Measurements from ENCODE around the gene TMEM183A. TPM values are rescaled to one million over a fixed set of nuclear protein-coding genes. Genes with fewer than 3 reads are reported as not detected.

The TMEM183A gene, protein sequence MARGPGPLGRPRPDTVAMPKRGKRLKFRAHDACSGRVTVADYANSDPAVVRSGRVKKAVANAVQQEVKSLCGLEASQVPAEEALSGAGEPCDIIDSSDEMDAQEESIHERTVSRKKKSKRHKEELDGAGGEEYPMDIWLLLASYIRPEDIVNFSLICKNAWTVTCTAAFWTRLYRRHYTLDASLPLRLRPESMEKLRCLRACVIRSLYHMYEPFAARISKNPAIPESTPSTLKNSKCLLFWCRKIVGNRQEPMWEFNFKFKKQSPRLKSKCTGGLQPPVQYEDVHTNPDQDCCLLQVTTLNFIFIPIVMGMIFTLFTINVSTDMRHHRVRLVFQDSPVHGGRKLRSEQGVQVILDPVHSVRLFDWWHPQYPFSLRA
- 100 to 1,000 TPM in 1 of 4 donors, 10 to 100 TPM in 3; 79.3 to 119 (median 90.0) TPM for total RNA-seq

DNA sequence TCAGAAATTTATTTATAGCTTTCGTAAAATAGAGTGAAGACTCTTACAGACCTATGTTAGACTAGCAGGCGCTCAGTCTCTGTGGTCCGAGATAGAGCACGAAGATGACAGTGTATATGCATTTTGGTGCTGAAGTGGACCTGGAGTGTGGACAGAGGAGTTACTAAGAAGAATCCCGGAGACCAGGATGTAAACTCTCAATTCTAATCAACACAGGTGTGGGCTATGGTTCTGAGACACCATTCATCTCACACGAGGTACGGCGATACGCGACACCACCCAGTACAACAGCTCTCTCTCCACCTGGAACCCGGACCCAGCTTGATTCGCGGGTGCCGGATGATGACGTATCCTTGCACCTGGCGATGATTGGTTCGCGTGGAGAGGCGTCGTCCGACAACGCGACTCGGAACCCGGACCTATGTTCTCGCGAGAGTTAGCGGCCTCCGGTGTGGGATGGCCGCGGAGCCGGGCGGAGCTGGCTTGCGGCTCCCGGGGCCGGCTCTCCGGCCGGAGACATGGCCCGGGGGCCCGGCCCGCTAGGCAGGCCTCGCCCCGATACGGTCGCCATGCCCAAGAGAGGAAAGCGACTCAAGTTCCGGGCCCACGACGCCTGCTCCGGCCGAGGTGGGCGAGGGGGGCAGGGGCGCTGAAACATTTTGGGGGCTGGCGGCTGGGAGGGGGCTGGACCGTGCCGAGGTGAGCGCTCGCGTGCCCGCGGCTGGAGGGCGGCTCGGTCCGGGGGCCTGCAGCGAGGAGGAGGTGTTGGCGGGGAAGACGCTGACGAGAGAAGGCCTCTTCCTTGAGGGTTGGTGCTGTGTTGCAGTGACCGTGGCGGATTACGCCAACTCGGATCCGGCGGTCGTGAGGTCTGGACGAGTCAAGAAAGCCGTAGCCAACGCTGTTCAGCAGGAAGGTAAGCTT, at the start of gene TMEM183A:
TSS of gene TMEM183A (plus strand) at position 427 of the 924 bp plus-strand sequence. CDS start at position 519, 92 bp downstream.
- ATAC-seq: peak; percentile 98
- Histone ChIP-seq H3K36me3 (peaks cover 0 to 34% of the 10 kb centered on the region in 2 donors), H3K4me1 (peaks cover 6 to 37% (median 13%) of the 10 kb centered on the region in 3 donors), H3K9me3 (no peaks in the 10 kb centered on the region), H3K27ac (peak within 1 kb of the TSS; percentile 66 to 96 (median 90)), H3K4me3 (peak within 1 kb of the TSS; percentile 64 to 79), H3K27me3 (no peaks in the 10 kb centered on the region)
- WGBS, 2 donors (ENCODE audit: low coverage in 1 of 2): 0% methylated on average over 5 to 25 of the region's 78 CpGs
- TF ChIP-seq POLR2AphosphoS5 (IDR thresholded peaks at IDR 0.05) (peak; percentile 97), EP300 (IDR thresholded peaks at IDR 0.05) (no peak), POLR2A (IDR thresholded peaks at IDR 0.05) (peak; percentile 86)

DNA sequence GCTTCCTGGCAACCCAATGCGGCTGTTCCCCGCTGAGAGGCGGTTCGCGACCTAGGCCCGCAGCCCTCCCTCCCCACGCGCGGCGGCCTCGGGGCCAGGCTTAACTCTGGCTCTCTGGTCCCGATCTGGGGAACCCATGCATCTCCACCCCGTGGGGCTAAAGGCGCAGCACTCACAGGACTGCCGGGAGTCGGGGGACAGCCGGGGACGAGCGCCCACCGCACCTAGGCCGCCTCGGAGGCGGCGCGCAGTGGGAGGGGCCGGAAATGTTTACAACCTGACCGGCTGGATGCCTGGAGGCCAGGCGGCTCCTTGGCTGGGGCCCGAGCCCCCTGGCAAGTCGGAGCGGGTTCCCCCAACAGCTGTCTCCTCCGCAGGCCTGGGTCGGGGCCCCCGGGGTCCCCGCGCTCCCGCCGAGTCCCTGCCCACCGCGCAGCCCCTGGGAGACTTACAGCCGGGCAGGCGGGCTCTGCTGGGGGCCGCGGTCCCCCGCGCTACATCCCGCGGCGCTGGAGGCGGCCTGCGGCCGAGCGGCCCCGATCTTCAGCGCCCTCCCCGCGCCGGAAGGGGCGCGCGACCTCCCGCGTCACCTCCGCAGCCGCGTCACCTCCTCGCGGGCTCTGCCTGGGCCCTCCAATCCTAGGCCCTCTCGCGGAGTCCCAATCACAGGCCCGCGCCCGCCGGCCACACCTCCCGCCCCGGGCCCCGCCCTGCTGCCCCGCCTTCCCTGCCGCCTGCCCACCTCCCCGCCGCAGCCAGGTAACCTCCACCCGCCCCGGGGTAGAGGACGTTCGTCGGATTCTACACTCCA, 49.2 kb upstream of the TMEM183A start, which contains the start of gene ADIPOR1:
TSS of gene ADIPOR1 (minus strand) at position 580 of the 811 bp plus-strand sequence. CDS start 7,242 bp downstream, outside the sequence.
- peaks cover 4 to 53% (median 5%) of the 10 kb centered on the region in 3 donors for H3K4me1 ChIP-seq
- 0% methylated on average over 3 of the region's 86 CpGs for WGBS, 2 donors (ENCODE audit: low coverage in 1 of 2)

DNA sequence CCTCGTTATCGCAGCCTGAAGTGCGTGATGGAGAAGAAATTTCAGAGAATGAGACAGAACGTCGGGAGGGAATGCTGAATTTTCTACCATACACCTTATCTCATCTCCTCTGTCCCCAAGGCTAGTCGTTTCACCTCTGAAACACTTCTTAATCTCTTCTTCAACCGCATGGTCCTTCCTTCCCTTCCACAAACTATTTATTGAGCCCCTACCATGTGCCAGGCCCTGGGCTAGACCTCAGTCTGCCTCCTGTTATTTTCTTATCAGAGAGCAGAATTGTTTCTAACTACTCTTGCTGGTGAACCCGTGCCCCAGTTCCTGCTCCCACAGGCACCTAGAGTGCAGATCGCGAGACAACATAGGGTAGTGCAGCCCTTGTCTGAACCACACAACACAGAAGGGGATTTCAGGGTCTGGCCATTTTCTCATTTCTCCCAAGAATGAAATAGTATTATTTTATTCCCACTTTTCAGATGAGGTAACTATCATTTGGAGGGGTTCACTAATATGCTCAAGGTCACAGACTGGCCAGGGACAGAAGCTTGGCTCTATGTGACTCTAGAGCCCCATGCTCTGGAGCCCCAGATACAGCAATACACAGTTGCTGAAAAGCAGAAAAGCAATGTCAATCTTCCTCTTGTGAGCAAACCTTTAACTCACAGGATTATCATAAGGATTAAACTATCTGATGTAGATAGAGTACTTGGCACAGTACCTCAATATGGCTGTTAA, 48.5 kb upstream of the TMEM183A start:
- peak overlapping the region; percentile 48 to 94 (median 93) for H3K27ac ChIP-seq
- ATAC-seq: no peak

More for the DNA sequence above, 49.2 kb upstream of the TMEM183A start, which contains the start of gene ADIPOR1:
- peak within 1 kb of the TSS; percentile 83 to 88 for H3K4me3 ChIP-seq
- TF ChIP-seq, protein P1, sequence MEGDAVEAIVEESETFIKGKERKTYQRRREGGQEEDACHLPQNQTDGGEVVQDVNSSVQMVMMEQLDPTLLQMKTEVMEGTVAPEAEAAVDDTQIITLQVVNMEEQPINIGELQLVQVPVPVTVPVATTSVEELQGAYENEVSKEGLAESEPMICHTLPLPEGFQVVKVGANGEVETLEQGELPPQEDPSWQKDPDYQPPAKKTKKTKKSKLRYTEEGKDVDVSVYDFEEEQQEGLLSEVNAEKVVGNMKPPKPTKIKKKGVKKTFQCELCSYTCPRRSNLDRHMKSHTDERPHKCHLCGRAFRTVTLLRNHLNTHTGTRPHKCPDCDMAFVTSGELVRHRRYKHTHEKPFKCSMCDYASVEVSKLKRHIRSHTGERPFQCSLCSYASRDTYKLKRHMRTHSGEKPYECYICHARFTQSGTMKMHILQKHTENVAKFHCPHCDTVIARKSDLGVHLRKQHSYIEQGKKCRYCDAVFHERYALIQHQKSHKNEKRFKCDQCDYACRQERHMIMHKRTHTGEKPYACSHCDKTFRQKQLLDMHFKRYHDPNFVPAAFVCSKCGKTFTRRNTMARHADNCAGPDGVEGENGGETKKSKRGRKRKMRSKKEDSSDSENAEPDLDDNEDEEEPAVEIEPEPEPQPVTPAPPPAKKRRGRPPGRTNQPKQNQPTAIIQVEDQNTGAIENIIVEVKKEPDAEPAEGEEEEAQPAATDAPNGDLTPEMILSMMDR (IDR thresholded peaks at IDR 0.05): peak in 2 of 4 experiments; percentile 35 to 53
- no peak for TF ChIP-seq EP300 (IDR thresholded peaks at IDR 0.05)
- TF ChIP-seq POLR2A (IDR thresholded peaks at IDR 0.05): peak; percentile 94 to 96
- TF ChIP-seq POLR2AphosphoS5 (IDR thresholded peaks at IDR 0.05): peak; percentile 80
- no peaks in the 10 kb centered on the region for H3K9me3 ChIP-seq
- peak within 1 kb of the TSS; percentile 88 to 94 (median 93) for H3K27ac ChIP-seq
- H3K36me3 ChIP-seq: peaks cover 0 to 34% of the 10 kb centered on the region in 2 donors
- ATAC-seq: peak; percentile 100
- H3K27me3 ChIP-seq: no peaks in the 10 kb centered on the region

DNA sequence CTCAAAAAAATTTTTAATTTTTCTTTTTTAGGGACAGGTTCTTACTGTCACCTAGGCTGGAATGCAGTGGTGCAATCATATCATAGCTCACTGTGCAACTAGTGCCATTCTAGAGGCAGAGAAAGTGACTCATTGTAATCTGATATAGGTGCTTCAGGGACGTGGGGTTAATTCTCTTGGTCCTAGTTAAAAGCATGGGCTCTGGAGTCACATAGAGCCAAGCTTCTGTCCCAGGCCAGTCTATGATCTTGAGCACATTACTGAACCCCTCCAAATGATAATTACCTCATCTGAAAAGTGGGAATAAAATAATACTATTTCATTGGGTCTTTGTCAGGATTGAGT, 47.9 kb upstream of the TMEM183A start:
- no peaks in the 10 kb centered on the region for H3K27me3 ChIP-seq
- no peak for TF ChIP-seq POLR2A (IDR thresholded peaks at IDR 0.05)
- TF ChIP-seq POLR2AphosphoS5 (IDR thresholded peaks at IDR 0.05): no peak
- TF ChIP-seq, protein P1 (IDR thresholded peaks at IDR 0.05): no peak
- no peak for TF ChIP-seq EP300 (IDR thresholded peaks at IDR 0.05)
- H3K27ac ChIP-seq: no peak overlapping the region
- no peak overlapping the region for H3K4me3 ChIP-seq
- 86% methylated on average over 1 of the region's 1 CpG; no CpG with 5 or more reads in 1 of the 2 donors for WGBS, 2 donors (ENCODE audit: low coverage in 1 of 2)
- peaks cover 4 to 40% (median 5%) of the 10 kb centered on the region in 3 donors for H3K4me1 ChIP-seq
- no peak for ATAC-seq
- peaks cover 0 to 43% of the 10 kb centered on the region in 2 donors for H3K36me3 ChIP-seq
- no peaks in the 10 kb centered on the region for H3K9me3 ChIP-seq

More for the DNA sequence above, 48.5 kb upstream of the TMEM183A start:
- peaks cover 4 to 45% (median 5%) of the 10 kb centered on the region in 3 donors for H3K4me1 ChIP-seq
- no peaks in the 10 kb centered on the region for H3K27me3 ChIP-seq
- WGBS, 2 donors (ENCODE audit: low coverage in 1 of 2): 3 to 8% methylated on average over 10 of the region's 10 CpGs
- peak overlapping the region; percentile 83 to 88 for H3K4me3 ChIP-seq
- no peak for TF ChIP-seq POLR2A (IDR thresholded peaks at IDR 0.05)
- no peak for TF ChIP-seq POLR2AphosphoS5 (IDR thresholded peaks at IDR 0.05)
- TF ChIP-seq, protein P1 (IDR thresholded peaks at IDR 0.05): no peak
- no peak for TF ChIP-seq EP300 (IDR thresholded peaks at IDR 0.05)
- peaks cover 0 to 38% of the 10 kb centered on the region in 2 donors for H3K36me3 ChIP-seq
- H3K9me3 ChIP-seq: no peaks in the 10 kb centered on the region
